VCaP (cell line): ENCODE results near the gene TMPRSS11D.

Experiments used
- H3K27ac ChIP-seq: fragments of 450-650 bp; 2 replicates; pipeline ENCODE4 v1.5.1; 2017
- CTCF ChIP-seq: fragments of 450-650 bp; conservative IDR thresholded peaks from 2 replicates; pipeline ENCODE4 v1.5.1; 2017; ENCODE audit warnings: mild to moderate bottlenecking, moderate library complexity

Gene TMPRSS11D, protein sequence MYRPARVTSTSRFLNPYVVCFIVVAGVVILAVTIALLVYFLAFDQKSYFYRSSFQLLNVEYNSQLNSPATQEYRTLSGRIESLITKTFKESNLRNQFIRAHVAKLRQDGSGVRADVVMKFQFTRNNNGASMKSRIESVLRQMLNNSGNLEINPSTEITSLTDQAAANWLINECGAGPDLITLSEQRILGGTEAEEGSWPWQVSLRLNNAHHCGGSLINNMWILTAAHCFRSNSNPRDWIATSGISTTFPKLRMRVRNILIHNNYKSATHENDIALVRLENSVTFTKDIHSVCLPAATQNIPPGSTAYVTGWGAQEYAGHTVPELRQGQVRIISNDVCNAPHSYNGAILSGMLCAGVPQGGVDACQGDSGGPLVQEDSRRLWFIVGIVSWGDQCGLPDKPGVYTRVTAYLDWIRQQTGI

DNA sequence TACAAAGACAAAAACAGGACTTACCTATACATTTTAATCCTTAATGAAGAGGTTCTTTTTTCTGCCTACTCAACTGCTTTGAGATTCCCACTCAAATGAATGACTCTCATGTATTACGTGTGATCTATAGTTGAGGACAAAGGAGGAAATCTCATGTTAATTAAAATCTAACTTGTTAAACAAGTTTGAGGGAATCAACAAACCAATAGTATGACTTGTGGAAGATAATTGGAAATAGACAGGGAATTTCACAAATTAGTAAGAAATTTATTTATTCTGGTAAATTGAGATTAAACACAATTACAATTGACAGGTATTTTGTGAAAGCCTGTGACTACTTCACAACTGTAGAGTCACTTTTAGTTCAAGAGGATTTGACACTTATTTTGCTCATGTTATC, at the start of gene TMPRSS11D:
TMPRSS11D (minus strand) TSS at position 101 of the 400 bp plus-strand sequence; CDS start at position 32, 69 bp downstream.
- TF ChIP-seq CTCF: no peak
- H3K27ac ChIP-seq: no peak within 1 kb of the TSS

DNA sequence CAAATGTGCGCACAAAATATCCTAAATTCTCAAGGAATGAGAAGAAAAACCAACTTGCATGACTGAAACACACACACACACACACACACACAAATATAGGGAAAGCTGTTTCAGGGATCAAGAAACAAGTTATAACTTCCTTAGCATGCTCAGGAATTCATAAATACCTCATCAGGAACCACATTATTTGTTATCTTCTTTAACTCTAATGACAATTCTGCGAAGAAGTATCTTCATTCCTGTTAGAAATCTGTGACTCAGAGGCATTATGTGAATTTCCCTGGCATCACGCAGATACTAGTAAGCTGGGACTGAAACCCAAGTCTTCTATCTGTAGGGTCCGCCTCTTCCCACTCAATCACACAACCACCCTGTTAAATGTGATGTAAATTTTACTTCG, 49.2 kb upstream of the TMPRSS11D start:
- TF ChIP-seq CTCF: no peak
- H3K27ac ChIP-seq: no peak overlapping the region

DNA sequence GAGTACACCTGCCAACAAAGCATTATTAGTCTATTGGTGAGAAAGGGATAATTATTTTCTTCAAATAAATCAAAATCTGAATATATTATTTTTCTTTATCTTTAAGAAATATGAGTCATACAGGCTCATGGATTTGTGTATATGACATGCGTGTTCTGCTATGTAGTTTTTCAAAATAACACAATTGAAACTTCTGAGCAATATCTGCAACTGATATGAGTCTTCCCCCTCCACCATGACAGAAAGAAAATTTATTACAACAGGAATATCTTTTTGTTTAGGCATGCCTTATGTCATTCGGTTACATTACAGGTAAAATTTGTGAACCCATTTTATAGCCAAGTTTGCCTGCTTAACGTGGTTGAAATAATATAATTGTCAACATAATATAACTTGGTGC, 47.5 kb upstream of the TMPRSS11D start:
- no peak for TF ChIP-seq CTCF
- H3K27ac ChIP-seq: no peak overlapping the region

DNA sequence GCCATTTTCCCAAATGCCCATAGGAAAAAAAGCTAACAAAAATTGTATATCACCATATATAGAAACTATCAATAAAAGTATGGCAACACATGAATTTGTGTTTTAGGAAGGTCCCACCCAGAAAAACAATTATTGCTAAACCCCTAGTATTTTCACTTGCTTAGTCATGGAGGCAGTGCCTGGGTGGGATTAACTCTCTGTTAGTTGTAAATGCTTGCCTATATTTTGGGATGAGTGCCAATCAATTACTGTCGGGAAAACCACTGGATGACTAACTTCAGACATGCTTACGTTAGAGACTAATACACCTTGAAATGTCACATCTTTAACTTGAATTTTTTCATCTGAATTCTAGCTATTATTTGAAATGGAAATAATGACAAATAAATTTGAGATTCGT, 45.6 kb upstream of the TMPRSS11D start:
- TF ChIP-seq CTCF: no peak
- no peak overlapping the region for H3K27ac ChIP-seq

- TF ChIP-seq CTCF: no peak
- H3K27ac ChIP-seq: no peak overlapping the region
These were observed 44.7 kb upstream of the TMPRSS11D start for GRCh38 chr4:67928546-67928945.

DNA sequence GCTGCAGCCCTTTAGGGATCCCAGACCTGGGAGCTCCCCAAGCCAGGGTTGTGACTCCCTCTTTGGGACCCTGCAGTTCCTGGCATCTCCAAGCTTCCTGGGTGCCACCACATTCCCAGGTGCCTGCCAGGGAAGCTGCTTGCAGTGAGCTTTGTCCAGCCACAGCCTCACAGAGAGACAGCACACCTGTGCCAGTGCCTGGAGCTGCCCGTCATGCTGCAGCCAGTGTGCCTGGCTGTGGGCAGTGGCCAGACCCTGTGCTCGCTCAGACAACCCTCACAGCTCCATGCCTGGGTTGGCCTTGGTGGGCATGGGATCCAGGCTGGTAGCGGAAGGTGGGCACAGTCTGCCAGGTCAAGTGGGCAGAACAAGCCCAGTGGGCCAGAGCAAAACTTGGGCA, 43.4 kb upstream of the TMPRSS11D start:
- no peak for TF ChIP-seq CTCF

GRCh38 chr4:67926485-67926884, 42.7 kb upstream of the TMPRSS11D start:
- no peak for TF ChIP-seq CTCF
- H3K27ac ChIP-seq: no peak overlapping the region

More for the DNA sequence above, 43.4 kb upstream of the TMPRSS11D start:
- no peak overlapping the region for H3K27ac ChIP-seq
